ENCODE results near the gene RAB34.

The RAB34 gene

DNA sequence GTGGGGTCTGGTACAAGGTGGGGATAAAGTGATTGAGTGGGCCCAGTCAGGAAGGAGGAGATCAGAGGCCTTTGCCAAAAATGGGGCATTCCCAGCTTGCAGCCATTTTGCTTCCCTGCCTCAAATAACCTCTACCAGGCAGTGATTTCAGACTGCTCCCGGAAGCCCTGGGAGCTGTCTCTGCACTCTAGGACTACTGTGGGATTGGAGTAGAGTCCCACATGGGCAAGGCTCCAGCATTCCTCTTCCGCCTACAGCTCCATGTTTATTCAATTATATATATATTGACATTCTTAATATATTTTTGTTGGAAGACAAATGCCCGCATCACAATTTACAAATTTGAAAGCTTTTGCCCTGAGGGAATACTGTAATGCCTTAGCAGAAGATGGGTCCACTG is 42.2 kb downstream of the RAB34 start:
- no peak for DNase-seq

- no peak for DNase-seq
Observed at GRCh38 chr17:28669918-28670317, 47.8 kb downstream of the RAB34 start.

DNA sequence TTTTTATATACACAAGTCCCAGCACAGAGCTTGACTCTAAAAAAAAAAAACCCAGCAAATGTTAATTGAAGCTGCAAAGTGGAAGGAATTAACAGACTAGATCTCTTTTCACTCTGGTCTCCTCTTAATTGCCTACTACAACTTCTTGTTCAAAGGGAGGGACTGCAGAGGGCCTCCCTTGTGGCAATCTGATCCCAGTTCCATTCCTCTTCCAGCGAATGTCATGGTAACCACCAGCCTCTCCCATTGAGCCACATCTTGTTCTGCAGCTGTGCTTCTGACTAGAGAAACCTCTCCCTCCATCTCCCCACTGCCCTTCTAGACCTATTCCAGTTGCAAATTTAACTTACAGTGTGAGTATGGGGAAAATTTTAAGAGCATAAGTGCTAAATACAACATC is 49.8 kb downstream of the RAB34 start:
- no peak for DNase-seq

- DNase-seq = no peak
Observed at GRCh38 chr17:28665994-28666393, 51.7 kb downstream of the RAB34 start.
